AG04450 (cell line): Measurements from ENCODE around the gene UBAP1L. TPM values are rescaled to one million over a fixed set of nuclear protein-coding genes. Genes with fewer than 3 reads are reported as not detected.
A peak's percentile ranks its signal among the peaks of the same experiment; 100 is the strongest.

Experiments used
- CTCF ChIA-PET: fragments of 300-600, 350-600 bp; formaldehyde crosslinking; extraction: SDS; loops from one replicate; lab custom pipeline; 2022; ENCODE audit warnings: antibody characterized with exemption, inconsistent platforms; lab: Charles Lee
- POLR2A ChIA-PET: fragments of 350-600 bp; formaldehyde crosslinking; extraction: SDS; loops from one replicate; lab custom pipeline; 2021; ENCODE audit warnings: antibody characterized with exemption, inconsistent platforms; lab: Yijun Ruan, JAX
- DNase-seq: peaks from one replicate; pipeline ENCODE4 v3.0.0-alpha.2; 2011; ENCODE audit warnings: low read depth, low spot score
- H3K27ac ChIP-seq: one replicate; pipeline ENCODE4 v1.5.1; 2012; ENCODE audit warnings: low read depth, low read length, control low read depth
- H3K27me3 ChIP-seq: one replicate; pipeline ENCODE4 v1.6.0; 2012; ENCODE audit warnings: low read length; ENCODE audit not compliant: control insufficient read depth, insufficient read depth
- H3K4me3 ChIP-seq: 2 replicates; pipeline ENCODE4 v1.5.1; 2011; ENCODE audit warnings: mild to moderate bottlenecking, low read depth, low read length, control low read depth
- H3K9me3 ChIP-seq: 2 replicates; pipeline ENCODE4 v1.5.1; 2012; ENCODE audit warnings: low read length; ENCODE audit not compliant: control insufficient read depth, insufficient read depth
- CTCF ChIP-seq: IDR thresholded peaks from 2 replicates; pipeline ENCODE4 v1.5.1; 2011; ENCODE audit warnings: low read depth, low read length, control low read depth, inconsistent platforms
- polyA plus RNA-seq: library from polyadenylated mRNA; depleted of rRNA; stranded (reverse); fragments of >200 nt; gene quantifications from 2 replicates; pipeline ENCODE4 v1.2.3, GENCODE V29; 2011

UBAP1L gene
- polyA plus RNA-seq, 1 experiment: 0.46 TPM

GRCh38 chr15:65068403-65068788 is 46.6 kb downstream of the UBAP1L start:
- TF ChIP-seq CTCF: no peak
- ChIA-PET CTCF (interaction anchor here (1.0 to 4.1 kb wide), 5 partner anchors 10 to 33 kb away, joined by 3 to 27 read pairs (median 13); no protein-coding TSS in a partner anchor), POLR2A (interaction anchor here (0.5 to 2.9 kb wide), 9 partner anchors 9 to 237 kb away, joined by 3 to 32 read pairs (median 9); partner anchors contain the start of genes RNU5B-1 and SLC51B)
- Histone ChIP-seq H3K27me3 (peaks cover 9% of the 10 kb centered on the region), H3K4me3 (peak overlapping the region; percentile 53; the same call in 1 of the 2 replicates), H3K9me3 (no peaks in the 10 kb centered on the region), H3K27ac (peak overlapping the region; percentile 91)
- no peak for DNase-seq

- ChIA-PET CTCF (interaction anchor here (1.0 to 4.1 kb wide), 6 partner anchors 10 to 34 kb away, joined by 3 to 27 read pairs (median 8); no protein-coding TSS in a partner anchor), POLR2A (interaction anchor here (0.5 to 2.9 kb wide), 7 partner anchors 9 to 237 kb away, joined by 3 to 32 read pairs (median 16); partner anchors contain the start of gene RNU5B-1)
- H3K27me3 ChIP-seq: peaks cover 9% of the 10 kb centered on the region
- no peak for DNase-seq
- no peaks in the 10 kb centered on the region for H3K9me3 ChIP-seq
- peak within 1 kb of the TSS; percentile 53 for H3K4me3 ChIP-seq
- TF ChIP-seq CTCF: no peak
- peak within 1 kb of the TSS; percentile 91 for H3K27ac ChIP-seq
These were observed 47.2 kb downstream of the UBAP1L start, which contains the start of gene RASL12 for GRCh38 chr15:65067645-65068402. TSS of gene RASL12 (minus strand) at chr15:65067991. CDS start at chr15:65067835, 156 bp downstream.

GRCh38 chr15:65067317-65067644 is 47.7 kb downstream of the UBAP1L start:
- CTCF ChIA-PET: interaction anchor here (1.3 to 4.1 kb wide), 4 partner anchors 12 to 33 kb away, joined by 4 to 27 read pairs (median 12); no protein-coding TSS in a partner anchor
- POLR2A ChIA-PET: interaction anchor here (0.6 to 2.9 kb wide), 2 partner anchors 13 to 15 kb away, joined by 8 to 16 read pairs; no protein-coding TSS in a partner anchor
- H3K4me3 ChIP-seq: peak overlapping the region; percentile 53
- no peak overlapping the region for H3K27ac ChIP-seq
- peaks cover 9% of the 10 kb centered on the region for H3K27me3 ChIP-seq
- no peaks in the 10 kb centered on the region for H3K9me3 ChIP-seq
- no peak for DNase-seq
- TF ChIP-seq CTCF: no peak

GRCh38 chr15:65066635-65067316 is 48.2 kb downstream of the UBAP1L start:
- no peak for DNase-seq
- Histone ChIP-seq H3K27ac (no peak overlapping the region), H3K4me3 (peak overlapping the region; percentile 53), H3K9me3 (no peaks in the 10 kb centered on the region), H3K27me3 (peaks cover 9% of the 10 kb centered on the region)
- POLR2A ChIA-PET: interaction anchor here (0.5 to 0.6 kb wide), 3 partner anchors 10 to 54 kb away, joined by 3 to 8 read pairs (median 7); no protein-coding TSS in a partner anchor
- no peak for TF ChIP-seq CTCF
- CTCF ChIA-PET: interaction anchor here (0.7 to 4.1 kb wide), 5 partner anchors 12 to 33 kb away, joined by 3 to 27 read pairs (median 4); no protein-coding TSS in a partner anchor
